Epidermal melanocyte (primary cell): ENCODE measurements around the gene UBXN10.
"Not testable (repeated sequence)": the region's sequence is repeated elsewhere in the genome, so short reads cannot be mapped to it uniquely, and the experiment has no call there.

ENCODE experiments used
- DNase-seq: peaks from one replicate; pipeline ENCODE4 v3.0.0; 2011; ENCODE audit warnings: low spot score; ENCODE audit not compliant: insufficient read length

The UBXN10 gene

DNA sequence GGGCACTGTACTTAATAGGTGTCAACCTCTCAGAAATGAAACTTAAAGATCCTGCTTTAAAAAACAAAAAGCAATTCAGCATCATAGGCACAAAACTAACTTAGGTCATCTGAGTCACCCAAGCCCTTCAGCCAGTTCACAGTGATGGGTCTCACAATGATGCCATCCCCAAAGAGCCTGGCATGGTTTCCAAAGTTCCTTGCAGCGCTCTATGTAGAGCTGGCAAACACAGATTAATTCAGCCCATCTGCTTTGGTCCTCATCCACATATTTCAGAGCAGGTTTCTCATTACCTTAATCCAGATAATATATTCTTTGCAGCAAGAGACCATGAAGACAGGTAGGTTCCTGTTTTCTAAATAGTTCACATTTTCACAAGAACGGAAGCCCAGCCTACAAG, 15.1 kb downstream of the UBXN10 start:
- DNase-seq, result no peak

DNA sequence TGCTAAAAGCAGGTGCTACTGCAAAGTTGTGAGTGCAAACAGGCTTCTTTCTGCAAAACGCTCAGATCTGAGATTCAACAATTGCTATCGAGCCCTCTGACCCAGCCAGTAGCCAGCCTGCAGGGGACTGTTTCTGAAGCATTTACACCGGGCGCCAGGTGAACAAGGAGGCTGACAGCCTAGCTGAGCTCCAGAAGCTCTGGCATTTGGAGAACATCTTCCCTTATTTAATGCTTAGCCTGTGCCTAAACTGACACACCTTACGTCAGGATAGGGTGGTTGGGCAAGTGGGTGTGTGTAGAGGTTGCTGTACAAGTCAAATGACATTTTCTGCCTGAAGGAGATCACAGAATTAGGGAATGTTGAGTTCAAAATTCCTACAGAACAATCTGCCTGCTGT, 16.3 kb downstream of the UBXN10 start:
- DNase-seq, result no peak

DNA sequence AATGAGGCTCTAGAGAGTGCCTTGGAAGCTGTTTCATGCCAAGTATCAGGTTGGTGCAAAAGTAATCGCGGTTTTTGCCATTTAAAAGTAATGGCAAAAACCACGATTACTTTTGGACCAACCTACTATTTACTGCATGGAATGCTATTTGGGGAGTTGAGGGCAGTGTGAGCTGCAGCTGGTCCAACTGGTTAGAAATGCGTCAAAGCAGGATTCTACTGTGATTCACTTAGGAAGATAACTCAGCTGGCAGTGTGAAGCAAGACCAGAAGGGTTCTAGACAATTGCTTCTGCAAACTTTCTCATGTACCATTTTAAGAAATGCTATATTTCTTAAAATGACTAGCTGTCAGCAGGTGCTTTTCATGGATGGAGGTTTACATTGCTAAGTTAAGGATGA, 21.6 kb downstream of the UBXN10 start:
- DNase-seq, result no peak

DNA sequence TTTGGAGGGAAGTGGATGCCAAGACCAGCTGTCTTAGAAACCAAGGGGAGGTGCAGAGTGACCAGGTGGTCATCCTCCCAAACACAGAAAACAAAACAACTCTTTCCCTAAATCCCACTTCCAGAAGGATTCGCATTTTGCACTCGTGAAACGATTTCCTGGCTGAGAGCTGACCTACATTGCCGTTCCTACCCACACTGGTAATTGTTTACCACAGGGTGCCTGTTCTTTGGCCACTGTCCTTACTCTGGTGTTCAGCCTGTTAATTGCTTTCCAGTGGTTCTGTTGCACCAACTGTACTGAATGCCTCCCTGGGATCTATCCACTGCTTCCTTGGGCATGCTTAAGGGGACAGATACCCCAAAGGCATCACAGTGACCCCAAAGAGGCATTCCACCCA, 23.6 kb downstream of the UBXN10 start:
- no peak for DNase-seq

DNA sequence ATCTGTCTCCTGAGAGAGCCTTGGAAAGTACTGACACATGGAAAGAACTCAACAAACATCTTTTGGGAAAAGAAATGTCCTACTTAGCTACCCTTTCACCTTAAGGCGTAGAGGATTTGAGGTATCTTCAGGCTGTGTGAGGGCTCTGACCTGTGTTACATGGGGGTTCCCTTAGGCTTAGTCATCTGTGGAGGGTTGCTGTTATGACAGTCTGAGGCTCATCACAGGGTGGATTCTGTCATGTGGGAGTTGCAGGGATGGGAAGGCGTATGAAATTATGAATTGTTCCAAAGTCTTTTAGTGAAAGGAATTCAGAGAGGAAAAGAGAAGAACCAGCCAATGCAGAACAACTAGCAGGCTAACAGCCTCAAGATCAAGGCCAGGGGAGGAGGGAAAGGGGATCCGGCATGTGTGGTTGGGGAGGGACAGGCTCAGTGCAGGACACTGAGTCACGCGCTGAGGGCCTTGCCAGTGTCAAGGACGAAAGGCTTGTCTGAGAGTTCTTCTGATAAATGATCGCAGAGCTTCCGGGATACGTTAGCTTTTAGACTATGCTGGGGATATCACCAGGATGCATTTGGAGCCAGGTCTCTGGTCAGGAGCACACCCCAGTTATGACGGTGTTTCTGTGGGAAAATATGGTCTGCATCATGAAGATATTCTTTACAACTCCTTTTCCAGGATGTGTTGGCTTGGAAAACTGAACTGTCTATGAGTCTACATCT, 25.0 kb downstream of the UBXN10 start:
- DNase-seq, result no peak

DNA sequence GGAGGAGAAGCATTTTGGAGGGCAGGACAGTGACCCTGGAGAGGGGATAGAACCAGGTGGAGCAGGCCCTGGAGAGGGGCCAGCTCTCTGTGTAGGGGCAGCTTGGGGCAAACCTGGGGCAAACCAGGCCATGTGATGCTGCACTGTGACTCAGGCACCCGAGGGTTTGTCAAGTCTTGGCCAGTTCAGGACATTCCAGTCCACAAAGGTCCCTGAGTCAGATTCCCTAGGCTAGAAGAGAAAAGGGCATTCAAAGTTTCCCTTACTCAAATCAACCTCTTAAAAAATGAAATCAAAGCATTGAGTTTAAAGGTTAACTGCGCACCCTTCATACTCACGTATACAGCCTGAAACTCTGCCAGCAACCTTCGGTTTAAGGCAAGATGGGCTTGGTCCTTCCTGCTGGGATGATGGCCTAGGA, 25.6 kb downstream of the UBXN10 start:
- DNase-seq, result no peak

DNA sequence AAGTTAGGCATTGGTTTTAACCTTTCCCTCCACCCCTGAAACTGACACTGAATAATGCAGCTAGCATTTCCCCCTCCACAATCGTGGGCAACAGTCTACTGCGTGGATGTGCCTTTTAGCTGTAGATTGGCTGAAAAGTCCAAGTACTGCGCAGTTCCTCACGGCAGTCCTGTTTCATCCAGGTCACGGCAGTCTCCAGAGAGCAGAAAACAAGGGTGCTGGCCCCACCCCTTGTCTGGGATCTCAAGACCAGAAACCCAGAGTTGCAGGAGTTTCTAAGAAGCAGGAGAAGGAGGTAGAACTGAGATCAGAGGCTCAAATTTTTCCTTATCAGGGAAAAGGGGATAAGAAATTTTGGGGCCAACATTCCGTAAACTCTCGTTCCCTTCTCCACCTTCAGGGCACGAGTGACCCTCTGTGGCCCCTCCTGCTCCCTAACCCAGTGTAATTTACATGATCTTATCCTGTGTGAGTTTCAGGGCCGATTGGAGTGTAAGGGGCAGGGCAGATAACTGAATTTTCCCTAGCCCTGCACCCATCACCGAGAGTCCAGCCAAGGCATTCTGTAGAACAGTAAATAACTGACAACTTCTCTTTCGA, 26.3 kb downstream of the UBXN10 start:
- no peak for DNase-seq

DNA sequence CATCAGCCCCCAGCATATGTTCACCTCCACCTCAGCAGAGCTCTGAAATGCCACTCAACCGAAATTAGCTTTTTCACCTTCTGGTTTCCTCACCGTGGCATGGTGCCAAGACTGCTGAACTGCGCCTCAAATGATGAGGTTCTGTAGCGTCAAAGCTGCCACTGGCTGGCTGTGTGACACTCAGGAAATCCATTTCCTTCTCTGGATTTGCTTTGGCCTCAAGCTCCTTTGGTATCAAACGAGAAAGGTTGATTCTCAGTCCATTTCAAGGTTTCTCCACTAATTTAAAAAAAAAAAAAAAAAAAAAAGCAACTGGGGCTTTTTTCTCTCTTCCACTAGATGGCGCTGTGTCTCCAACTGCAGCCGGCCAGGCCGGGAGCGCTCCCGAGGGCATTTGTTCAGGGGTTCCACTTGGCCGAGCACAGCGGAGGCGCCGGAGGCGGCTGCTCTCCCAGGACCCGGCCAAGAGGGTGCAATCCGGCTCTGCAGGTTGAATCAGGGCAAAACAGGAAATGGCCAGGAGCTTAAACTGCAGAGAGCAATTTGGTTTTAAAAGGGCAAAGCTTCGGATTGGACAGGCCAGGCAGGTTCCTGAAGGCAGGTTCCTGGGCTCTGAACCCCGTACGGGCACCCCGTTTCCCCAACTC, 26.9 kb downstream of the UBXN10 start:
- peak; percentile 52 for DNase-seq

DNA sequence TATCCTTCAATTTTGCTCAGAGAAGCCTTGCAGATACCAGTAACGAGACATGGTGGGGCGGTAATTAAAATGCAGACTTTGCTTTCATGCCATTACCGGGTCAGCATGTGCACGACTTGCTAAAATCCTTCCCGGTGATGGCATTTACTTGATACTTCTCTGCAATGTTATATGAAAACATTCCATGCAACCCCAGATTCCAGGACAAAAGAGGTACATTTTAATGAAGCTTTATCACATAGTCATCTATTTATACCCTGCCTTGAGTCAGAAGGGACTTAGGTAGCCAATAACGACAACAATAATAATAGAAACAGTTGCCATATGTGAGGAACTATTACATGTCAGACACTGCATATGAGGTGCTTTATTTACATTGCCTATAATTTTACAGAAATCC, 29.8 kb downstream of the UBXN10 start:
- DNase-seq, result no peak

DNA sequence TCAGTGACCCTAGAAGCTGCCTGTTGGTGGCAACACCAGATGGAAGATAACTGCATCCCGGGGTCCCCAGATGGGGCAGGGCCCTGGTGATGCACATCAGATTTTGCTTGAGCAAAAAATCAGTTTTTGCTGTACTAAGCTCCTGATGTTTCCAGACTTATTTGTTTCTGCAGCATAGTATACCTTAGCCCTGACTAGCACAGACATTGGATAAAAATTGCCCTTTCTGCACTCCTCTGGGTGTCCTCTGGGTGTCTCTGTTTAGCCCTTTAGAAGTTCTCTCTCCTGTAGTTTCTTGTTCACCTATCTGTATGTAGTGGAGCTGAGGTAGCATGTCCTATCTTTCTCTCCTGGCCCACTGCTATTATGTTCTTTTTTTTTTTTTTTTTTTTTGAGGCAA, 30.7 kb downstream of the UBXN10 start:
- DNase-seq, result no peak

DNA sequence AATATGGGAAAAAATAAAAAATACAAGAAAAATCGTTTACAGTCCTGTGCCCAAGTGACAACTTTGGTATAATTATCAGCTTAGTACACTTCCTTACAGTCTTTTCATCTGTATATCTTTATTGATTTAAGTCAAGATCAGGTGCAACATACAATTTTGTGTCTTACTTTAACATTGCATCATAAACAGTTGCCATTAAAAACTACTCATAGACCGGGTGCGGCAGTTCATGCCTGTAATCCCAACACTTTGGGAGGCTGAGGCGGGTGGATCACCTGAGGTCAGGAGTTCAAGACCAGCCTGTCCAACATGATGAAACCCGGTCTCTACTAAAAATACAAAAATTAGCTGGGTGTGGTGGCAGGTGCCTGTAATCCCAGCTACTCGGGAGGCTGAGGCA, 33.2 kb downstream of the UBXN10 start:
- DNase-seq, result not testable (repeated sequence)

DNA sequence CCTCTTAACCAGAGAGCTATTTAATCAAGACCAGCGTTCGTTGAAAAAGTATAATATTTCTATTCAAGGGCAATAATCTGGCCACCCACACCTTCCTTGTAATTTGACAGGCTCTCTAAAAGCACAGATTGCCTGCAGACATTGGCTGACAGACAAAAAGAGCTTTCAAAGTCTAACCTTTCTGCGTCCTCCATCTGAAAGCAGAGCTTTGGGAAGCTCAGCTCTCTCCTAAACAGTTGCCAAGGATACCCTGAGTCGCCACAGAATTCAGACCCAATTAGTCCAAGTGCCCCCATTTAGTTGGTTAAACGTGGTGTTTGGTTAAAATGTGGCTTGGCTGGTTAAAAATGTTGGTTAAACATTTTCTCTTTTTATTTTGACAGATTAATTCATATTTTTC, 34.1 kb downstream of the UBXN10 start:
- DNase-seq, result no peak

DNA sequence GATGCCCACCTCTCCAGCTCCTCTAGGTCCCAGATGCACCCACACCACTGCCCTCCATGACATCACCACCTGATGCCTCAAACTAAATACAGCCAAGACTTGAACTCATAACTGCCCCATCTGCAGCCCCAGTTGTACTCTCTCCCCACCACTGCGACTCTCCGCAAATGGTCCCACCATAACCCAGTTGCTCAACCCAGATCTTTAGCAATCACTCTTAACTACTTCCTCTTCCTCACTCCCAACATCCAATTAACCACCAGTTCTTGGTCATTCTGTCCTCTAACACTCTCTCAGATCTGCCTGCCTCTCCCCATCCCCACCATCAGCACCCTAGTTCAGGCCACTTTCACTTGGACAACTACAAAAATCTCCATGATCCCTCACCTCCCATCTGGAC, 37.2 kb downstream of the UBXN10 start:
- DNase-seq, result no peak

DNA sequence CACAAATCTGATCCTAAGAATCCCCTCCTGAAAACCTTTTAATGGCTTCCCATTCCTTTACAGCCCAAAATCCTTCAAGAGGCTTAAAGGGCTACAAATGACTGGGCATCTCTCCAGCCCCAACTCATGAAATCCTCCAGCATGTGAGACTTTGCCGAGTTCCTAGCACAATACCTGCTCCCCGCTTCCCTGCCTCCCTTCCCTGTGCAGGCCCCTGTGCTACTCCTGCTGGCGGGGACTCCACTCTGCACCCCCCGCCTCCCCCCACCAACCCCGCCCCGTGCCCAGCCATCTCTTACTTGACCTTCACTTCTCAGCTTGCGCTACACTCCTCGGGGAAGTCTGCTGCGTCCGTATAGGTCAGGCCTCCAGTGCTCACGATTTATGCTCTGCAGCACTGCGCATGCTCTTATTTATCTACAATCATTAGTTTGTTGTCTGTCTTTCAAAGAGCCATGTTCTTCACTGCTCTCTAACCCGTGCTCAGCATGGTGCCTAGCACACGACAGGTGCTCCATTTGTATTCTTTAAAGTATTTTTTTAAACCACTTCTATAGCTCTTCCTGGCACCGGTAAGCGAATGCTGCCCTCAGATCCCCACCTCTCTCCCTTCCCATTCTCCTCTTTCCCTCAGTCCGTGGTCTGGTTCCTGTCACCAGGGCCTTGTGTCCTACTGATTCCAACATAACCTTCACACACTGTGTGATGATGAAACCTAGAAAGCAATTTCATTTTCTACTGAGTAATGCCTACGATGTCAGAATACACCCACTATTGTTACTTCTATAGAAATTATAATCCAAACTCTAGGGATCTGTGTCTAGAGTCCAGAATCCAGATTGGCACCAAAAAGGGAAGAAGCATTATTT, 37.9 kb downstream of the UBXN10 start:
- no peak for DNase-seq

DNA sequence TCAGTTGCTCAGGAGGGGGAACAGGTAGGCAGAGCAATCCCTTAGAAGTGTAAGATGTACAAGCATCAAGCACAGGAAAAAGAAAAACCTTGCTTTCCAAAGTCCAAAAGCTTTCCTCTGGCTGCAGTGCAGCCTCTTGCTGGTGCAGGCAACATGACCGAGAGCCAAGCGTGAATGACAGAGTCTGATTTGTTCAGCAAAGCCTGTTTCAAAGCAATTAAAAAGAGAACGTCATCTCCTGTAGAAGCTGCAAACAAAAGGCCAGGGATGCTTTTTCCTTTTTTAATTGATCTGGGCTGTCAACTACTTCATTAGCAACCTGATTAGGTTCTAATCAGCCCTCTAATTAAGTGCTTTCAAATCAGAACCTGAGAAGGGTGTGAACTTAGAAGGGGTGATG, 38.6 kb downstream of the UBXN10 start:
- no peak for DNase-seq

DNA sequence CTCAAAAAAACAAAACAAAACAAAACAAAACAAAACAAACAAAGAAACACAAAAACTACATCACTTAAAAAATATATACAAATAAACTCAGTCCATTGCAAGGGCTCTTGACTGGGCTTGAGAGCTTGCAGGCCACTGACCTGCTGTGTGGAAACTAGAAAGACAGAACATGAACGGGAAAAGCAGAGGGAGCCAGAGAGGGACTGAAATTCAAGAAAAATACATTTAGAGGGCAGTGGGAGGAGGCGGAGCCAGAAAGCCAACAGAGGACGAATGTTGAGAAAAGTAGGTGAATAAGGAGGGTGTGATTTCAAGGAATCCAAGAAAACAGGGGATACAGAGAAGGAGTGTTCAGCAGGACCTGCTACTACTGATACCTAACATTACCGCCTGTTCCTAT, 41.8 kb downstream of the UBXN10 start:
- no peak for DNase-seq

DNA sequence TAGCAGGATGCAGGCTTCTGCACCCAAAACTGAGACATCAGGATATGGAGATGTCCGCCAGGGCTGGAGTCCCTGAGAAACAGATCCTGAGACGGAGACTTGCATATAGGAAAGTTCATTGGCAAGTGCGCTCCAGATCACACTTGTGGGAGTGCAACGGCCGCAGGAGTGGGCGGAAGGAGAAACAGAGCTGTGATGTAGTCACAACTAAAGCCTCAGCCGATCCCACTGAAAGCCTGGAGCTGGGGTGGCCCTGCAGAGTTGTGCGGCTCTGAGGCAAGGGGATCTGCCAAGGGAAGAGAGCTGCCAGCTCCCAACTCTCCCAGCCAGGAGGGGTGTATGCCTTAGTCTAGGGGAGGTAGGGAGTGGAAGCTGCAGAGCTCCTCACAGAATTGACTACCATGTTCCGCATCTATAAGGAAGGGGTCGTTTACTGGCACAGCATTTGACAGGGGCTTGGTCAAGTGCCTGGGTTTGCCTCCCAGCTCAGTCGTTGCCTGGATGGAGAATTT, 42.5 kb downstream of the UBXN10 start:
- no peak for DNase-seq

DNA sequence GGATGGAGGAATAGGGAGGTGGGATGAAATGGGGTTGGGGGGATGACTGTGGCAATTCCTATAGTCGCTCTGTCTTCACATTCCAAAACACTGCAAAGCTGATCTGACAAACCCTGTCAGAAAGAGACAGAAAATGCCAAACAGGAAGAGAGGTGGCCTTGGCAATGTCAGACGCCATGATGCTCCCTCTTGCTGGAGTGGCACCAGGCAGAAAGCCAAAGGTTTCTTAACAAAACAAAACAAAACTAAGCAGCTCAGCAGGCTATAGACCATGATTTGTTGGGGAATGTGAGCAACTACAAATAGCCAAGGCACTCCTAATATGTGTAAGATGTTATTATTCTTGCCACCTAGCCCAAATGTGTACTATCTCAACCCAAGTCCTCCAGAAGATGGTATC, 43.3 kb downstream of the UBXN10 start:
- no peak for DNase-seq

DNA sequence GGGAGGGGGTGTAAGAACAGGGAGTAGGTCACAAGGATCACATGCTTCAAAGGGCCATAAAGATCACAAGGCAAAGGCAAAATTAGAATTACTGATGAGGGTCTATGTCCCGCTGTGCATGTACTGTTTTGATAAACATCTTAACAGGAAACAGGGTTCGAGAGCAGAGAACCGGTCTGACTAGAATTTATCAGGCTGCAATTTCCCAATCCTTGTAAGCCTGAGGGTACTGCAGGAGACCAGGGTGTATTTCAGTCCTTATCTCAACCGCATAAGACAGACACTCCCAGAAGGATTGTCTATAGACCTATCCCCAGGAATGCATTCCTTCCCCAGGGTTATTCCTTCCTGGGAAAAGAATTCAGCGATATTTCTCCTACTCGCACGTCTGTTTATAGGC, 46.7 kb downstream of the UBXN10 start:
- DNase-seq, result not testable (repeated sequence)

DNA sequence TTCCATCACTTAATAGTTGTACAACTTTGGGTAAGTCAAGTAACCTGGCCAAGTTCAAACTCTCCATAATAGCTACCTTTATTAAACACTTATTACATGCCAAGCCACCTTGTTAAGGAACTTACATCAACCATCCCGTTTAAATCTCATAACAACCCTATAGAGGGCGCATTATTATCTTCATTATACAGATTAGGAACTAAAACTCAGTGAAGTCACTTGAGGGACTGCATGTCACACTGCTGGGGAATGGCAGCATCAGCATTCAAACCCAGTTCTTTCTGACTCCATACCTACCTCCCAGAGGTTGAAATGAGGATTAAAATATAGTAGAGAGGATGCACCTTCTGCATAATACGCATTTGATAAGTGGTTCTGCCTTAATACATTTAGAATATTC, 47.5 kb downstream of the UBXN10 start:
- no peak for DNase-seq

DNA sequence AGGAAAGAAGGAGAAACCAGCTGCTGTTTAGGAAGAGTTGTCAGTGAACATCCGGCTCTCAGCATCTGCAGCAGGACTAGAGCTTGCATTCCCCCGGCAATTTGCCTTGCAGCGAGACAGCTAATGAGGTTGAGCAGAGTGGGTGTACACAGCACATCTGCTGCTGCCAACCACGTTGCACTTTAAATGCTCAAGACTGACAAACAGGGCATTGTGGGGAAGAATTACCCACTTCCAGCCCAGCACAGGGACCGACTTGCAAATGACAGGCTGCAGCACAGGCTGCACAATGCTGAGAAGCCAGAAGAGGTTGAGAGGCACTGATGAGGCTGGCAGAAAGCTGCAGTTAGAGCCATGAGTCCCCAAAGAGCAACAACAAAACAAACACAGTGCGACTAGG, 48.0 kb downstream of the UBXN10 start:
- no peak for DNase-seq
